Measurements from ENCODE around the gene PRSS16. TPM values are rescaled to one million over a fixed set of nuclear protein-coding genes. Genes with fewer than 3 reads are reported as not detected.
A peak's percentile ranks its signal among the peaks of the same experiment; 100 is the strongest.

Gene PRSS16
- total and polyA plus RNA-seq, 9 of the 15 experiments (the other 6 are each of a cell fraction or from before 2014, with no cell fraction given) = 4.5 to 21.3 (median 12.1) TPM

DNA sequence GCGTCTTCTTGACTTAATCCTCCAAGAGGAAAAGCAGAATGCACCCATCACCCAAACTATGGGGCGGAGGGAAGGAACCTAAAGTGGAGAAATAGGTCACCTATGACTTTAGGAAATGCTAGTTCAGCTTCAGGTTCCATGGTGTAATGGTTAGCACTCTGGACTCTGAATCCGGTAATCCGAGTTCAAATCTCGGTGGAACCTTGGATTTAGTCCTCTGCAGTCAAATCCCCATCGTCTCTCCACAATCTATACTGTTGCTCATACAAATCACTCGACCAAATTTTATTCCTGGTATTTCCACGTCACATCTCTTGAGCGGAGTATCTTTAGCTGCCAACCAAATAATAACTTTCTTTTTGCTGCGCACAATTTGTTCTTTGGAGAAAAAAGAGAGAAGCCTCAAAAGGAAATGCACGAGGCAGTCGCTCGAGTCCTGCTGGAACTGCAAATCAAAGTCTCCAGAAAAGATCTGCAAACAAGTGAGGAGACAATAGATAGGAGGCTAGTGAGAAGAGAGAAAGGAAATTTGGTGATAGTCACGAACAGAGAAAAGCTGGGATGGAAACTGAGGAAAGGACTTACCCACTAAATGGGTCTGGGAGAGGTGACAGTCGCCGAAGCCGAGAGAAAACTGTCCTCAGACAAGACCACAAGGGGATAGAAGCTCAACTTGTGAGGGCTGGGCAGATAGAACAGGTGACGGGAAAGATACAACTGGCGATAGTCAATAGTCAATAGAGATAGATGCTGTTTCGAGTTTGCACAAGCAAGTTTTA, 48.0 kb downstream of the PRSS16 start (continued):
- TF ChIP-seq, protein P1, sequence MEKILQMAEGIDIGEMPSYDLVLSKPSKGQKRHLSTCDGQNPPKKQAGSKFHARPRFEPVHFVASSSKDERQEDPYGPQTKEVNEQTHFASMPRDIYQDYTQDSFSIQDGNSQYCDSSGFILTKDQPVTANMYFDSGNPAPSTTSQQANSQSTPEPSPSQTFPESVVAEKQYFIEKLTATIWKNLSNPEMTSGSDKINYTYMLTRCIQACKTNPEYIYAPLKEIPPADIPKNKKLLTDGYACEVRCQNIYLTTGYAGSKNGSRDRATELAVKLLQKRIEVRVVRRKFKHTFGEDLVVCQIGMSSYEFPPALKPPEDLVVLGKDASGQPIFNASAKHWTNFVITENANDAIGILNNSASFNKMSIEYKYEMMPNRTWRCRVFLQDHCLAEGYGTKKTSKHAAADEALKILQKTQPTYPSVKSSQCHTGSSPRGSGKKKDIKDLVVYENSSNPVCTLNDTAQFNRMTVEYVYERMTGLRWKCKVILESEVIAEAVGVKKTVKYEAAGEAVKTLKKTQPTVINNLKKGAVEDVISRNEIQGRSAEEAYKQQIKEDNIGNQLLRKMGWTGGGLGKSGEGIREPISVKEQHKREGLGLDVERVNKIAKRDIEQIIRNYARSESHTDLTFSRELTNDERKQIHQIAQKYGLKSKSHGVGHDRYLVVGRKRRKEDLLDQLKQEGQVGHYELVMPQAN (IDR thresholded peaks at IDR 0.05; ENCODE audit: borderline replicate concordance) = peak; percentile 54; the same call in 1 of the 2 replicates
- TF ChIP-seq ESRRB (CRISPR knock-in tag; IDR thresholded peaks at IDR 0.05; ENCODE audit: borderline replicate concordance) (no peak), ARID2 (IDR thresholded peaks at IDR 0.05) (no peak), YY1 (IDR thresholded peaks at IDR 0.05; ENCODE audit: borderline replicate concordance in 1 of 3, control insufficient read depth in 1 of 3, extremely low read depth in 1 of 3, insufficient read depth in 3 of 3, insufficient read length in 1 of 3, insufficient replicate concordance in 2 of 3, low read depth in 1 of 3, low read length in 2 of 3) (peak in 1 of 3 experiments; percentile 29), HDAC3 (IDR thresholded peaks at IDR 0.05; ENCODE audit: borderline replicate concordance, partially characterized antibody) (no peak), PRMT5 (CRISPR knock-in tag; IDR thresholded peaks at IDR 0.05) (no peak), POU5F1 (IDR thresholded peaks at IDR 0.05; ENCODE audit: borderline replicate concordance, low read depth, low read length, partially characterized antibody) (no peak), TBP (optimal IDR thresholded peaks at IDR 0.05; ENCODE audit: low read depth, low read length) (peak; percentile 100), RFX1 (IDR thresholded peaks at IDR 0.05) (no peak), CC2D1A (IDR thresholded peaks at IDR 0.05) (no peak), CBX2 (IDR thresholded peaks at IDR 0.05; ENCODE audit: insufficient read depth, low read length, poor library complexity, severe bottlenecking) (no peak), HDAC8 (tag; IDR thresholded peaks at IDR 0.05) (0 out of 2 replicates have a peak, but pooled peaks have one; percentile 69)
- TF ChIP-seq, protein P2, sequence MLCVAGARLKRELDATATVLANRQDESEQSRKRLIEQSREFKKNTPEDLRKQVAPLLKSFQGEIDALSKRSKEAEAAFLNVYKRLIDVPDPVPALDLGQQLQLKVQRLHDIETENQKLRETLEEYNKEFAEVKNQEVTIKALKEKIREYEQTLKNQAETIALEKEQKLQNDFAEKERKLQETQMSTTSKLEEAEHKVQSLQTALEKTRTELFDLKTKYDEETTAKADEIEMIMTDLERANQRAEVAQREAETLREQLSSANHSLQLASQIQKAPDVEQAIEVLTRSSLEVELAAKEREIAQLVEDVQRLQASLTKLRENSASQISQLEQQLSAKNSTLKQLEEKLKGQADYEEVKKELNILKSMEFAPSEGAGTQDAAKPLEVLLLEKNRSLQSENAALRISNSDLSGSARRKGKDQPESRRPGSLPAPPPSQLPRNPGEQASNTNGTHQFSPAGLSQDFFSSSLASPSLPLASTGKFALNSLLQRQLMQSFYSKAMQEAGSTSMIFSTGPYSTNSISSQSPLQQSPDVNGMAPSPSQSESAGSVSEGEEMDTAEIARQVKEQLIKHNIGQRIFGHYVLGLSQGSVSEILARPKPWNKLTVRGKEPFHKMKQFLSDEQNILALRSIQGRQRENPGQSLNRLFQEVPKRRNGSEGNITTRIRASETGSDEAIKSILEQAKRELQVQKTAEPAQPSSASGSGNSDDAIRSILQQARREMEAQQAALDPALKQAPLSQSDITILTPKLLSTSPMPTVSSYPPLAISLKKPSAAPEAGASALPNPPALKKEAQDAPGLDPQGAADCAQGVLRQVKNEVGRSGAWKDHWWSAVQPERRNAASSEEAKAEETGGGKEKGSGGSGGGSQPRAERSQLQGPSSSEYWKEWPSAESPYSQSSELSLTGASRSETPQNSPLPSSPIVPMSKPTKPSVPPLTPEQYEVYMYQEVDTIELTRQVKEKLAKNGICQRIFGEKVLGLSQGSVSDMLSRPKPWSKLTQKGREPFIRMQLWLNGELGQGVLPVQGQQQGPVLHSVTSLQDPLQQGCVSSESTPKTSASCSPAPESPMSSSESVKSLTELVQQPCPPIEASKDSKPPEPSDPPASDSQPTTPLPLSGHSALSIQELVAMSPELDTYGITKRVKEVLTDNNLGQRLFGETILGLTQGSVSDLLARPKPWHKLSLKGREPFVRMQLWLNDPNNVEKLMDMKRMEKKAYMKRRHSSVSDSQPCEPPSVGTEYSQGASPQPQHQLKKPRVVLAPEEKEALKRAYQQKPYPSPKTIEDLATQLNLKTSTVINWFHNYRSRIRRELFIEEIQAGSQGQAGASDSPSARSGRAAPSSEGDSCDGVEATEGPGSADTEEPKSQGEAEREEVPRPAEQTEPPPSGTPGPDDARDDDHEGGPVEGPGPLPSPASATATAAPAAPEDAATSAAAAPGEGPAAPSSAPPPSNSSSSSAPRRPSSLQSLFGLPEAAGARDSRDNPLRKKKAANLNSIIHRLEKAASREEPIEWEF (CRISPR knock-in tag; IDR thresholded peaks at IDR 0.05) = no peak
- TF ChIP-seq, protein P3, sequence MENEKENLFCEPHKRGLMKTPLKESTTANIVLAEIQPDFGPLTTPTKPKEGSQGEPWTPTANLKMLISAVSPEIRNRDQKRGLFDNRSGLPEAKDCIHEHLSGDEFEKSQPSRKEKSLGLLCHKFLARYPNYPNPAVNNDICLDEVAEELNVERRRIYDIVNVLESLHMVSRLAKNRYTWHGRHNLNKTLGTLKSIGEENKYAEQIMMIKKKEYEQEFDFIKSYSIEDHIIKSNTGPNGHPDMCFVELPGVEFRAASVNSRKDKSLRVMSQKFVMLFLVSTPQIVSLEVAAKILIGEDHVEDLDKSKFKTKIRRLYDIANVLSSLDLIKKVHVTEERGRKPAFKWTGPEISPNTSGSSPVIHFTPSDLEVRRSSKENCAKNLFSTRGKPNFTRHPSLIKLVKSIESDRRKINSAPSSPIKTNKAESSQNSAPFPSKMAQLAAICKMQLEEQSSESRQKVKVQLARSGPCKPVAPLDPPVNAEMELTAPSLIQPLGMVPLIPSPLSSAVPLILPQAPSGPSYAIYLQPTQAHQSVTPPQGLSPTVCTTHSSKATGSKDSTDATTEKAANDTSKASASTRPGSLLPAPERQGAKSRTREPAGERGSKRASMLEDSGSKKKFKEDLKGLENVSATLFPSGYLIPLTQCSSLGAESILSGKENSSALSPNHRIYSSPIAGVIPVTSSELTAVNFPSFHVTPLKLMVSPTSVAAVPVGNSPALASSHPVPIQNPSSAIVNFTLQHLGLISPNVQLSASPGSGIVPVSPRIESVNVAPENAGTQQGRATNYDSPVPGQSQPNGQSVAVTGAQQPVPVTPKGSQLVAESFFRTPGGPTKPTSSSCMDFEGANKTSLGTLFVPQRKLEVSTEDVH (IDR thresholded peaks at IDR 0.05; ENCODE audit: low read depth, partially characterized antibody) = peak; percentile 63
- TF ChIP-seq, protein P4, sequence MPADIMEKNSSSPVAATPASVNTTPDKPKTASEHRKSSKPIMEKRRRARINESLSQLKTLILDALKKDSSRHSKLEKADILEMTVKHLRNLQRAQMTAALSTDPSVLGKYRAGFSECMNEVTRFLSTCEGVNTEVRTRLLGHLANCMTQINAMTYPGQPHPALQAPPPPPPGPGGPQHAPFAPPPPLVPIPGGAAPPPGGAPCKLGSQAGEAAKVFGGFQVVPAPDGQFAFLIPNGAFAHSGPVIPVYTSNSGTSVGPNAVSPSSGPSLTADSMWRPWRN (IDR thresholded peaks at IDR 0.05; ENCODE audit: low read depth) = peak; percentile 36

Measured in K562 (cell line).